ENCODE data around the gene SLC46A1.
A peak's percentile ranks its signal among the peaks of the same experiment; 100 is the strongest.

Gene SLC46A1

GRCh38 chr17:28390984-28391383, 15.0 kb downstream of the SLC46A1 start:
- TF ChIP-seq POLR2A (IDR thresholded peaks at IDR 0.05; ENCODE audit: low read depth, low read length): no peak
- TF ChIP-seq POLR2AphosphoS5 (IDR thresholded peaks at IDR 0.05; ENCODE audit: low read depth, low read length): no peak
- no peak for TF ChIP-seq TAF1 (IDR thresholded peaks at IDR 0.05; ENCODE audit: borderline replicate concordance, low read depth, low read length)
- no peak for FAIRE-seq
- no peak for DNase-seq (ENCODE audit: insufficient read length)

GRCh38 chr17:28390563-28390962, 15.4 kb downstream of the SLC46A1 start:
- no peak for DNase-seq (ENCODE audit: insufficient read length)
- TF ChIP-seq TAF1 (IDR thresholded peaks at IDR 0.05; ENCODE audit: borderline replicate concordance, low read depth, low read length): no peak
- TF ChIP-seq POLR2A (IDR thresholded peaks at IDR 0.05; ENCODE audit: low read depth, low read length): no peak
- TF ChIP-seq POLR2AphosphoS5 (IDR thresholded peaks at IDR 0.05; ENCODE audit: low read depth, low read length): no peak
- FAIRE-seq: no peak

DNA sequence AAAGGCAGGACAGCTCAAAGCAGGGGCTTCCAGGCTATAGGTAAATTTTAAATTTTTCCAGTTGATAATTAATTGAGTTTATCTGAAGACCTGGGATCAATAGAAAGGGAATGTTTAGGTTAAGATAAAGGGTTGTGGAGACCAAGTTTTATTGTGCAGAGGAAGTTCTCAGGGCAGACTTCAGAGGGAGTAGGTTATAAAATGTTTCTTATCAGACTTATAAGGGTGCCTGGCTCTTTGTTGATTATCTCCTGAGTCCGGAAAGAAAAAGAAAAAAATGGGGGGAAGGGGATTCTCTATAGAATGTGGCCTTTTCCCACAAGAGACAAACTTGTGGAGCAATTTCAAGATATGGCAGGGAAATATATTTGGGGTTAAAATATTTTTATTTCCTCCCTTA, 15.9 kb downstream of the SLC46A1 start:
- no peak for DNase-seq (ENCODE audit: insufficient read length)

DNA sequence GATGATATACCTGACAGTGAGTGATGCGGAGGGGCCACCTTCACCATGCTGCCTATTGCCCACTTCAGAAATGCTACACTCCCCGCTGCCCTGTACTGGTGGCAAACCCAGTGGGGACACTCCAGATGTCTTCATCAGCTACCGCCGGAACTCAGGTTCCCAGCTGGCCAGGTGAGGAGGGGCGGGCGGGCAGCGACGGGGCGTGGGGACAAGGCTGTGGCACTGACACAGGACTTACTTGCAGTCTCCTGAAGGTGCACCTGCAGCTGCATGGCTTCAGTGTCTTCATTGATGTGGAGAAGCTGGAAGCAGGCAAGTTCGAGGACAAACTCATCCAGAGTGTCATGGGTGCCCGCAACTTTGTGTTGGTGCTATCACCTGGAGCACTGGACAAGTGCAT, 17.9 kb downstream of the SLC46A1 start:
- no peak for DNase-seq (ENCODE audit: insufficient read length)

More for the DNA sequence above, 15.9 kb downstream of the SLC46A1 start:
- FAIRE-seq: no peak
- TF ChIP-seq POLR2A (IDR thresholded peaks at IDR 0.05; ENCODE audit: low read depth, low read length): no peak
- no peak for TF ChIP-seq POLR2AphosphoS5 (IDR thresholded peaks at IDR 0.05; ENCODE audit: low read depth, low read length)
- no peak for TF ChIP-seq TAF1 (IDR thresholded peaks at IDR 0.05; ENCODE audit: borderline replicate concordance, low read depth, low read length)

GRCh38 chr17:28386391-28386790, 19.6 kb downstream of the SLC46A1 start:
- no peak for DNase-seq (ENCODE audit: insufficient read length)
- no peak for TF ChIP-seq TAF1 (IDR thresholded peaks at IDR 0.05; ENCODE audit: borderline replicate concordance, low read depth, low read length)
- no peak for TF ChIP-seq POLR2A (IDR thresholded peaks at IDR 0.05; ENCODE audit: low read depth, low read length)
- no peak for TF ChIP-seq POLR2AphosphoS5 (IDR thresholded peaks at IDR 0.05; ENCODE audit: low read depth, low read length)
- FAIRE-seq: no peak

More for the DNA sequence above, 17.9 kb downstream of the SLC46A1 start:
- TF ChIP-seq POLR2AphosphoS5 (IDR thresholded peaks at IDR 0.05; ENCODE audit: low read depth, low read length) (no peak), TAF1 (IDR thresholded peaks at IDR 0.05; ENCODE audit: borderline replicate concordance, low read depth, low read length) (no peak), POLR2A (IDR thresholded peaks at IDR 0.05; ENCODE audit: low read depth, low read length) (no peak)
- no peak for FAIRE-seq

DNA sequence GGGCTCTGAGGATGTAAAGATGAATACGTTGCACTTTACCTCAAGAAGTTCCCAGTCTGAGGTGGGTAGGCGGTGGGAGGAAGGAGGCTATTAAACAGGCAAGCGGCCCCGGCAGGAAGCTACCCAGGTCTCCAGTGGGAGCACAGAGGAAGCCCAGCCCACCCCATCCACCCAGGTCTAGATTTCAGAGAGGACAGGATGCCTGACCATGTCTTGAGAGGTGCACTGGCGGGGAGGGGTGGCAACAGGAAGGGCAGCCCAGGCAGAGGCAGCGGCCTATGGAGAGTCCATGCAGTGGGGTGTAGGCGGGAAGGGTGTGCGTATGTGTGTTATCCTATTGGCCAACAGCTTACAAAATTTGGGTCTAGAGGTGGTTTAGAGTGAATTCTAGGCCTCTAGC, 20.6 kb downstream of the SLC46A1 start:
- no peak for DNase-seq (ENCODE audit: insufficient read length)
- TF ChIP-seq POLR2A (IDR thresholded peaks at IDR 0.05; ENCODE audit: low read depth, low read length): no peak
- TF ChIP-seq TAF1 (IDR thresholded peaks at IDR 0.05; ENCODE audit: borderline replicate concordance, low read depth, low read length): no peak
- TF ChIP-seq POLR2AphosphoS5 (IDR thresholded peaks at IDR 0.05; ENCODE audit: low read depth, low read length): no peak
- no peak for FAIRE-seq

DNA sequence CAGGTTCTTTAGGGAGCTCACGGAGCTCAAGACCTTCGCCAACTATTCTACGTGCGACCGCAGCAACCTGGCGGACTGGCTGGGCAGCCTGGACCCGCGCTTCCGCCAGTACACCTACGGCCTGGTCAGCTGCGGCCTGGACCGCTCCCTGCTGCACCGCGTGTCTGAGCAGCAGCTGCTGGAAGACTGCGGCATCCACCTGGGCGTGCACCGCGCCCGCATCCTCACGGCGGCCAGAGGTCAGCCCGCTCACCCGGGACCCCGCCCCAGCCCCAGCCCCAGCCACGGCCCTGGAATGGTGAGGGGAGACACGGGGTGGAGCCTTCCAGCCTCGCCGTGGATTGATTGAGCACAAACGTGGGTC, 21.0 kb downstream of the SLC46A1 start:
- DNase-seq (ENCODE audit: insufficient read length) (no peak), FAIRE-seq (no peak)
- TF ChIP-seq POLR2A (IDR thresholded peaks at IDR 0.05; ENCODE audit: low read depth, low read length): no peak
- TF ChIP-seq POLR2AphosphoS5 (IDR thresholded peaks at IDR 0.05; ENCODE audit: low read depth, low read length): no peak
- TF ChIP-seq TAF1 (IDR thresholded peaks at IDR 0.05; ENCODE audit: borderline replicate concordance, low read depth, low read length): no peak

DNA sequence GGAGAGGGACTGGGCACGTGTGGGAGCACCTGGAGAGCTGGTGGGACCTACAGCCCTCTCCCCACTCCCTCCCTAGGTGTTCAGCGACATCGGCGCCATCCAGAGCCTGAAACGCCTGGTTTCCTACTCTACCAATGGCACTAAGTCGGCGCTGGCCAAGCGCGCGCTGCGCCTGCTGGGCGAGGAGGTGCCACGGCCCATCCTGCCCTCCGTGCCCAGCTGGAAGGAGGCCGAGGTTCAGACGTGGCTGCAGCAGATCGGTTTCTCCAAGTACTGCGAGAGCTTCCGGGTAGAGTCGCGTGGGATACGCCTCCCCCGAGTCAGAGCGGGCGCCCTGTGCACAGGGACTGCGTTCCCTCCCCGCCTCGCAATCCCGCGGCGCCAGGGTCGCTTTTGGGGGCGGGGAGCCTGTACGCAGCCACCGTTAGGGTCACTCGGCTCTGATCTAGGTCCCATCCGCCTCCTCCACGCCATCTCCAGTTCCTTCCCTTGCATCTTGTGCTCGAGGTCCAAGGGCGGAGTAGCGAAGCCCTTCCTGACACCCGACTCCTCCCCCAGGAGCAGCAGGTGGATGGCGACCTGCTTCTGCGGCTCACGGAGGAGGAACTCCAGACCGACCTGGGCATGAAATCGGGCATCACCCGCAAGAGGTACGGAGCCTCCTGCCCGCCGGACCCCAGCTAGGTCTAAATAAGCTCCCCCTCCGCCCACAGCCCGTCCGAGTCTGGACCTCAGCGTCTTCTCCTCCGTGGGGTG, 21.6 kb downstream of the SLC46A1 start:
- peak; percentile 48 for DNase-seq (ENCODE audit: insufficient read length)
- TF ChIP-seq TAF1 (IDR thresholded peaks at IDR 0.05; ENCODE audit: borderline replicate concordance, low read depth, low read length) (no peak), POLR2A (IDR thresholded peaks at IDR 0.05; ENCODE audit: low read depth, low read length) (peak; percentile 56; the same call in 1 of the 2 replicates), POLR2AphosphoS5 (IDR thresholded peaks at IDR 0.05; ENCODE audit: low read depth, low read length) (no peak; the same call in 1 of the 2 replicates)

GRCh38 chr17:28381141-28381825, 24.7 kb downstream of the SLC46A1 start:
- no peak for FAIRE-seq
- DNase-seq (ENCODE audit: insufficient read length): no peak

More for the DNA sequence above, 21.6 kb downstream of the SLC46A1 start:
- FAIRE-seq: peak; percentile 91

GRCh38 chr17:28379814-28380801, 25.9 kb downstream of the SLC46A1 start:
- no peak for TF ChIP-seq TAF1 (IDR thresholded peaks at IDR 0.05; ENCODE audit: borderline replicate concordance, low read depth, low read length)
- no peak for TF ChIP-seq POLR2A (IDR thresholded peaks at IDR 0.05; ENCODE audit: low read depth, low read length)
- no peak for TF ChIP-seq POLR2AphosphoS5 (IDR thresholded peaks at IDR 0.05; ENCODE audit: low read depth, low read length)
- FAIRE-seq (no peak), DNase-seq (ENCODE audit: insufficient read length) (no peak)

More at GRCh38 chr17:28381141-28381825, 24.7 kb downstream of the SLC46A1 start:
- TF ChIP-seq POLR2AphosphoS5 (IDR thresholded peaks at IDR 0.05; ENCODE audit: low read depth, low read length): no peak
- TF ChIP-seq POLR2A (IDR thresholded peaks at IDR 0.05; ENCODE audit: low read depth, low read length): no peak
- TF ChIP-seq TAF1 (IDR thresholded peaks at IDR 0.05; ENCODE audit: borderline replicate concordance, low read depth, low read length): no peak

DNA sequence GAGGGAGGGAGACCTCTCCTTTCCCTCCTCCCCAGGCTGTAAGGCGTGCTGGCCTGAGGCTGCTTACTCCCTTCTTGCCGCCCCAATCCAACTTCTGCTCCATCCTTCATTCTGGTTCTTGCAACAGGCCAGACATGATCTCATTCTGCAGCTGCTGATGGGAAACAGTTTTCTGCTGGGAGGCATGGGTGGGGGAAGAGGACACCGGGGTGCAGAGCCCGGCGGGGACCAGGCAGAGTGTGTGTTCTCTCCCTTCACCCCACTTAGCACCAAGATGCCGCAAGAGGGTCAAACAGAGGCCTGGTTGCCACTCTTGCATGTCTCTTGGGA, 33.1 kb downstream of the SLC46A1 start:
- FAIRE-seq (no peak), DNase-seq (ENCODE audit: insufficient read length) (no peak)
- TF ChIP-seq POLR2AphosphoS5 (IDR thresholded peaks at IDR 0.05; ENCODE audit: low read depth, low read length) (no peak), TAF1 (IDR thresholded peaks at IDR 0.05; ENCODE audit: borderline replicate concordance, low read depth, low read length) (no peak), POLR2A (IDR thresholded peaks at IDR 0.05; ENCODE audit: low read depth, low read length) (no peak)

Data from GM12892 (cell line).